Stimulated activated naive CD8-positive, alpha-beta T cell treated with anti-CD3 and anti-CD28 coated beads, Interleukin-15, amount 100 ng/mL, for 72 hours (primary cell): Measurements from ENCODE around the gene GAD1.

Experiments used
- ATAC-seq: fragments of 150-1000 bp; cut with Tn5 transposase; 2 replicates; pipeline ENCODE4 v1.10.0; 2021; ENCODE audit warnings: mild to moderate bottlenecking, moderate library complexity
- DNase-seq, 2 donors: peaks; one replicate each; pipeline ENCODE4 v3.0.0; 2021 to 2022
- H3K27ac Mint-ChIP-seq, 2 donors: one replicate each; pipeline ENCODE4 v1.8.0; 2022; ENCODE audit warnings: mild to moderate bottlenecking in 2 of 2, mixed read lengths in 2 of 2, moderate library complexity in 2 of 2
- H3K27me3 Mint-ChIP-seq: one replicate; pipeline ENCODE4 v1.8.0; 2022; ENCODE audit warnings: mixed read lengths
- H3K4me1 Mint-ChIP-seq: one replicate; pipeline ENCODE4 v1.8.0; 2022; ENCODE audit warnings: mild to moderate bottlenecking, mixed read lengths
- H3K4me3 Mint-ChIP-seq, 2 donors: one replicate each; pipeline ENCODE4 v1.8.0; 2022; ENCODE audit warnings: mild to moderate bottlenecking in 2 of 2, mixed read lengths in 2 of 2, moderate library complexity in 1 of 2
- H3K9me3 Mint-ChIP-seq, 2 donors: one replicate each; pipeline ENCODE4 v1.8.0; 2022; ENCODE audit warnings: mixed read lengths in 2 of 2

Gene GAD1

GRCh38 chr2:170823898-170824215, 7.2 kb downstream of the GAD1 start:
- Mint-ChIP-seq H3K27ac (no peak overlapping the region), H3K27me3 (peaks cover 97% of the 10 kb centered on the region), H3K4me3 (peak overlapping the region; percentile 25 to 31), H3K9me3 (no peaks in the 10 kb centered on the region), H3K4me1 (peaks cover 42% of the 10 kb centered on the region)
- ATAC-seq (no peak), DNase-seq (no peak)

GRCh38 chr2:170824526-170825015, 7.9 kb downstream of the GAD1 start:
- no peak for ATAC-seq
- DNase-seq, result no peak
- Mint-ChIP-seq H3K27ac (no peak overlapping the region), H3K9me3 (no peaks in the 10 kb centered on the region), H3K27me3 (peaks cover 97% of the 10 kb centered on the region), H3K4me3 (no peak overlapping the region), H3K4me1 (peaks cover 35% of the 10 kb centered on the region)

- H3K27me3 Mint-ChIP-seq, result peaks cover 81% of the 10 kb centered on the region
- ATAC-seq, result no peak
- H3K9me3 Mint-ChIP-seq, result no peaks in the 10 kb centered on the region
- no peak overlapping the region for H3K27ac Mint-ChIP-seq
- no peak for DNase-seq
- peaks cover under 1% of the 10 kb centered on the region for H3K4me1 Mint-ChIP-seq
- no peak overlapping the region for H3K4me3 Mint-ChIP-seq
Observed at GRCh38 chr2:170827841-170828532, 11.3 kb downstream of the GAD1 start.

GRCh38 chr2:170828533-170828916, 11.8 kb downstream of the GAD1 start:
- no peaks in the 10 kb centered on the region for H3K4me1 Mint-ChIP-seq

GRCh38 chr2:170829036-170829435, 12.3 kb downstream of the GAD1 start:
- H3K27ac Mint-ChIP-seq, result no peak overlapping the region
- H3K9me3 Mint-ChIP-seq, result no peaks in the 10 kb centered on the region
- H3K4me3 Mint-ChIP-seq, result no peak overlapping the region
- DNase-seq (no peak), ATAC-seq (no peak)
- H3K27me3 Mint-ChIP-seq, result peaks cover 74% of the 10 kb centered on the region
- no peaks in the 10 kb centered on the region for H3K4me1 Mint-ChIP-seq

More at GRCh38 chr2:170828533-170828916, 11.8 kb downstream of the GAD1 start:
- ATAC-seq (no peak), DNase-seq (no peak)
- Mint-ChIP-seq H3K4me3 (no peak overlapping the region), H3K9me3 (no peaks in the 10 kb centered on the region), H3K27ac (no peak overlapping the region), H3K27me3 (peaks cover 79% of the 10 kb centered on the region)

- no peaks in the 10 kb centered on the region for H3K4me1 Mint-ChIP-seq
- H3K4me3 Mint-ChIP-seq, result no peak overlapping the region
- no peaks in the 10 kb centered on the region for H3K9me3 Mint-ChIP-seq
- no peak overlapping the region for H3K27ac Mint-ChIP-seq
- ATAC-seq (no peak), DNase-seq (no peak)
- H3K27me3 Mint-ChIP-seq, result peaks cover 63% of the 10 kb centered on the region
Observed at GRCh38 chr2:170830166-170830565, 13.5 kb downstream of the GAD1 start.

- no peak for DNase-seq
- Mint-ChIP-seq H3K27ac (no peak overlapping the region), H3K27me3 (peaks cover 56% of the 10 kb centered on the region), H3K4me1 (no peaks in the 10 kb centered on the region), H3K4me3 (no peak overlapping the region), H3K9me3 (no peaks in the 10 kb centered on the region)
- no peak for ATAC-seq
Observed at GRCh38 chr2:170831115-170831514, 14.4 kb downstream of the GAD1 start.

GRCh38 chr2:170836027-170836426, 19.3 kb downstream of the GAD1 start:
- Mint-ChIP-seq H3K4me3 (no peak overlapping the region), H3K9me3 (no peaks in the 10 kb centered on the region), H3K27me3 (peaks cover 10% of the 10 kb centered on the region), H3K4me1 (no peaks in the 10 kb centered on the region), H3K27ac (no peak overlapping the region)
- DNase-seq, result no peak
- ATAC-seq, result no peak

GRCh38 chr2:170840717-170841210, 24.1 kb downstream of the GAD1 start:
- Mint-ChIP-seq H3K9me3 (no peaks in the 10 kb centered on the region), H3K4me3 (no peak overlapping the region), H3K27ac (no peak overlapping the region), H3K27me3 (peaks cover 6% of the 10 kb centered on the region), H3K4me1 (peaks cover 20% of the 10 kb centered on the region)
- no peak for ATAC-seq
- no peak for DNase-seq

GRCh38 chr2:170842785-170843184, 26.1 kb downstream of the GAD1 start:
- Mint-ChIP-seq H3K4me1 (peaks cover 20% of the 10 kb centered on the region), H3K9me3 (no peaks in the 10 kb centered on the region), H3K27me3 (no peaks in the 10 kb centered on the region), H3K4me3 (no peak overlapping the region), H3K27ac (peak overlapping the region in 1 of 2 donors; percentile 72)
- DNase-seq (no peak), ATAC-seq (no peak)

- ATAC-seq (peak; percentile 74), DNase-seq (no peak)
- peak overlapping the region in 1 of 2 donors; percentile 48 for H3K27ac Mint-ChIP-seq
- H3K27me3 Mint-ChIP-seq, result no peaks in the 10 kb centered on the region
- H3K4me3 Mint-ChIP-seq, result peak overlapping the region; percentile 33 to 37
- H3K9me3 Mint-ChIP-seq, result no peaks in the 10 kb centered on the region
- H3K4me1 Mint-ChIP-seq, result peaks cover 20% of the 10 kb centered on the region
Observed at GRCh38 chr2:170843656-170844055, 27.0 kb downstream of the GAD1 start.

GRCh38 chr2:170845343-170845742, 28.7 kb downstream of the GAD1 start:
- Mint-ChIP-seq H3K27ac (no peak overlapping the region), H3K4me1 (peaks cover 20% of the 10 kb centered on the region), H3K27me3 (no peaks in the 10 kb centered on the region), H3K9me3 (no peaks in the 10 kb centered on the region), H3K4me3 (no peak overlapping the region)
- no peak for ATAC-seq
- DNase-seq, result no peak

- Mint-ChIP-seq H3K27me3 (no peaks in the 10 kb centered on the region), H3K4me3 (no peak overlapping the region), H3K4me1 (peaks cover 20% of the 10 kb centered on the region), H3K27ac (no peak overlapping the region), H3K9me3 (no peaks in the 10 kb centered on the region)
- no peak for ATAC-seq
- no peak for DNase-seq
Observed at GRCh38 chr2:170846314-170846713, 29.6 kb downstream of the GAD1 start.

- no peak for DNase-seq
- Mint-ChIP-seq H3K4me3 (no peak overlapping the region), H3K27me3 (no peaks in the 10 kb centered on the region), H3K4me1 (peaks cover 17% of the 10 kb centered on the region), H3K27ac (no peak overlapping the region), H3K9me3 (no peaks in the 10 kb centered on the region)
- ATAC-seq, result no peak
Observed at GRCh38 chr2:170847716-170848115, 31.0 kb downstream of the GAD1 start.

GRCh38 chr2:170848587-170848986, 31.9 kb downstream of the GAD1 start:
- Mint-ChIP-seq H3K4me3 (no peak overlapping the region), H3K4me1 (peaks cover 8% of the 10 kb centered on the region), H3K9me3 (no peaks in the 10 kb centered on the region), H3K27ac (no peak overlapping the region), H3K27me3 (no peaks in the 10 kb centered on the region)
- no peak for ATAC-seq
- no peak for DNase-seq

GRCh38 chr2:170850251-170850650, 33.6 kb downstream of the GAD1 start:
- ATAC-seq, result no peak

GRCh38 chr2:170851635-170852034, 34.9 kb downstream of the GAD1 start:
- DNase-seq (no peak), ATAC-seq (no peak)
- no peaks in the 10 kb centered on the region for H3K9me3 Mint-ChIP-seq
- H3K4me1 Mint-ChIP-seq, result no peaks in the 10 kb centered on the region
- no peak overlapping the region for H3K4me3 Mint-ChIP-seq
- no peak overlapping the region for H3K27ac Mint-ChIP-seq
- no peaks in the 10 kb centered on the region for H3K27me3 Mint-ChIP-seq

More at GRCh38 chr2:170850251-170850650, 33.6 kb downstream of the GAD1 start:
- H3K27me3 Mint-ChIP-seq, result no peaks in the 10 kb centered on the region
- no peak overlapping the region for H3K4me3 Mint-ChIP-seq
- no peak overlapping the region for H3K27ac Mint-ChIP-seq
- H3K4me1 Mint-ChIP-seq, result no peaks in the 10 kb centered on the region
- no peaks in the 10 kb centered on the region for H3K9me3 Mint-ChIP-seq
- DNase-seq, result no peak
